Natural killer cell (primary cell): ENCODE measurements around the gene RASSF4. TPM values are rescaled to one million over a fixed set of nuclear protein-coding genes. Genes with fewer than 3 reads are reported as not detected.
A peak's percentile ranks its signal among the peaks of the same experiment; 100 is the strongest.

ENCODE experiments used
- ATAC-seq, 3 donors: fragments of 150-1000 bp in 2 of 3; fragments of 200-7000 bp in 1 of 3; cut with Tn5 transposase; 1 replicate in 1 of 3; 2 replicates in 2 of 3; pipeline ENCODE4 v1.10.0; 2021; ENCODE audit warnings: mild to moderate bottlenecking in 2 of 3, moderate library complexity in 2 of 3
- DNase-seq, 2 donors: peaks; one replicate each; pipeline versions ENCODE4 v3.0.0 to v3.0.0-alpha.2; 2013 to 2021; ENCODE audit warnings: mixed read lengths in 1 of 2
- H3K27ac ChIP-seq: one replicate; pipeline ENCODE4 v1.5.1; 2013; ENCODE audit warnings: mild to moderate bottlenecking, low read length
- H3K27me3 ChIP-seq: one replicate; pipeline ENCODE4 v1.6.1; 2013; ENCODE audit warnings: low read length; ENCODE audit not compliant: control insufficient read depth, insufficient read depth
- H3K36me3 ChIP-seq: one replicate; pipeline ENCODE4 v1.6.1; 2013; ENCODE audit warnings: low read length; ENCODE audit not compliant: control insufficient read depth, insufficient read depth
- H3K4me1 ChIP-seq: one replicate; pipeline ENCODE4 v1.6.1; 2013; ENCODE audit warnings: low read length; ENCODE audit not compliant: control insufficient read depth, insufficient read depth
- H3K4me3 ChIP-seq: one replicate; pipeline ENCODE4 v1.5.1; 2013; ENCODE audit warnings: low read length
- H3K9me3 ChIP-seq: one replicate; pipeline ENCODE4 v1.6.1; 2013; ENCODE audit warnings: low read length; ENCODE audit not compliant: control insufficient read depth, insufficient read depth
- H3K27ac Mint-ChIP-seq, 2 donors: one replicate each; pipeline ENCODE4 v1.8.0; 2022; ENCODE audit warnings: mild to moderate bottlenecking in 2 of 2, mixed read lengths in 2 of 2, moderate library complexity in 1 of 2
- H3K27me3 Mint-ChIP-seq, 2 donors: one replicate each; pipeline ENCODE4 v1.8.0; 2022; ENCODE audit warnings: low read depth in 2 of 2, mixed read lengths in 2 of 2
- H3K36me3 Mint-ChIP-seq: one replicate; pipeline ENCODE4 v1.8.0; 2022; ENCODE audit warnings: mixed read lengths
- H3K4me1 Mint-ChIP-seq, 2 donors: one replicate each; pipeline ENCODE4 v1.8.0; 2022; ENCODE audit warnings: mixed read lengths in 2 of 2
- H3K4me3 Mint-ChIP-seq: one replicate; pipeline ENCODE4 v1.8.0; 2022; ENCODE audit warnings: mild to moderate bottlenecking, moderate library complexity, mixed read lengths
- H3K9me3 Mint-ChIP-seq, 2 donors: one replicate each; pipeline ENCODE4 v1.8.0; 2022; ENCODE audit warnings: mixed read lengths in 2 of 2
- CTCF ChIP-seq: fragments of 200-600 bp; IDR thresholded peaks from one replicate; pipeline ENCODE4 v1.8.0; 2022; ENCODE audit warnings: antibody characterized with exemption
- WGBS: methylation state at CpG from one replicate; pipeline ENCODE4 v1.1.7; 2013; ENCODE audit warnings: missing lambda C conversion rate; ENCODE audit not compliant: insufficient coverage; 5-methylcytosine and 5-hydroxymethylcytosine counted together
- intact Hi-C: fragments of 100-400 bp; cut with micrococcal nuclease; formaldehyde crosslinking; loops from one replicate; pipeline ENCODE4 v1.14.2; 2022
- total RNA-seq, 4 donors: library from RNA; stranded (reverse); fragments of 120-200 nt in 1 of 4; gene quantifications; one replicate each; pipeline versions ENCODE4 v1.2.3 to v1.2.4, GENCODE V29; 2013 to 2022

The RASSF4 gene
- total RNA-seq, 3 donors from 2014 or later (not counting 1 experiment from before 2014, with no cell fraction given), result 99.8 to 116 (median 104) TPM

GRCh38 chr10:44956226-44956625, 3.4 kb upstream of the RASSF4 start:
- ATAC-seq (no peak), DNase-seq (no peak)
- Mint-ChIP-seq H3K27me3 (no peaks in the 10 kb centered on the region), H3K9me3 (no peaks in the 10 kb centered on the region), H3K36me3 (no peaks in the 10 kb centered on the region), H3K4me1 (peaks cover 47 to 51% of the 10 kb centered on the region in 2 donors), H3K4me3 (no peak overlapping the region), H3K27ac (no peak overlapping the region)
- no peak overlapping the region for H3K27ac ChIP-seq
- 94% methylated on average over 4 of the region's 4 CpGs for WGBS
- H3K4me3 ChIP-seq, result no peak overlapping the region
- H3K4me1 ChIP-seq, result peaks cover 33% of the 10 kb centered on the region
- H3K9me3 ChIP-seq, result no peaks in the 10 kb centered on the region
- H3K27me3 ChIP-seq, result no peaks in the 10 kb centered on the region
- intact Hi-C loops, result no loop called here
- TF ChIP-seq CTCF, result no peak
- peaks cover 8% of the 10 kb centered on the region for H3K36me3 ChIP-seq

GRCh38 chr10:44956717-44957706, 2.6 kb upstream of the RASSF4 start:
- peak overlapping the region; percentile 68 for H3K4me3 Mint-ChIP-seq
- no peaks in the 10 kb centered on the region for H3K36me3 Mint-ChIP-seq

GRCh38 chr10:44958196-44958897, 1.3 kb upstream of the RASSF4 start:
- TF ChIP-seq CTCF, result no peak
- H3K4me1 Mint-ChIP-seq, result peaks cover 55 to 71% of the 10 kb centered on the region in 2 donors
- no peaks in the 10 kb centered on the region for H3K9me3 Mint-ChIP-seq
- H3K9me3 ChIP-seq, result no peaks in the 10 kb centered on the region
- H3K4me1 ChIP-seq, result peaks cover 44% of the 10 kb centered on the region
- H3K36me3 ChIP-seq, result peaks cover 6% of the 10 kb centered on the region
- H3K27ac Mint-ChIP-seq, result peak overlapping the region; percentile 71 to 76
- H3K4me3 ChIP-seq, result peak overlapping the region; percentile 88
- no peak for DNase-seq
- no peaks in the 10 kb centered on the region for H3K36me3 Mint-ChIP-seq
- H3K27me3 ChIP-seq, result no peaks in the 10 kb centered on the region
- no peak for ATAC-seq
- H3K27me3 Mint-ChIP-seq, result no peaks in the 10 kb centered on the region
- H3K4me3 Mint-ChIP-seq, result peak overlapping the region; percentile 95
- 70% methylated on average over 5 of the region's 5 CpGs for WGBS
- intact Hi-C loops, result loop anchor here (2.0 kb wide), 1 partner anchor 16 kb away; no protein-coding TSS in a partner anchor
- no peak overlapping the region for H3K27ac ChIP-seq

More at GRCh38 chr10:44956717-44957706, 2.6 kb upstream of the RASSF4 start:
- WGBS, result 94% methylated on average over 4 of the region's 4 CpGs
- H3K27ac Mint-ChIP-seq, result peak overlapping the region in 1 of 2 donors; percentile 76
- no peaks in the 10 kb centered on the region for H3K9me3 Mint-ChIP-seq
- no peak for TF ChIP-seq CTCF
- H3K27ac ChIP-seq, result no peak overlapping the region
- no peak for DNase-seq
- peaks cover 8% of the 10 kb centered on the region for H3K36me3 ChIP-seq
- ATAC-seq, result no peak
- no peak overlapping the region for H3K4me3 ChIP-seq
- peaks cover 54 to 58% of the 10 kb centered on the region in 2 donors for H3K4me1 Mint-ChIP-seq
- H3K27me3 Mint-ChIP-seq, result no peaks in the 10 kb centered on the region
- no peaks in the 10 kb centered on the region for H3K27me3 ChIP-seq
- peaks cover 37% of the 10 kb centered on the region for H3K4me1 ChIP-seq
- no peaks in the 10 kb centered on the region for H3K9me3 ChIP-seq
- intact Hi-C loops, result no loop called here
